ENCODE data around the gene RUNX3.

DNA sequence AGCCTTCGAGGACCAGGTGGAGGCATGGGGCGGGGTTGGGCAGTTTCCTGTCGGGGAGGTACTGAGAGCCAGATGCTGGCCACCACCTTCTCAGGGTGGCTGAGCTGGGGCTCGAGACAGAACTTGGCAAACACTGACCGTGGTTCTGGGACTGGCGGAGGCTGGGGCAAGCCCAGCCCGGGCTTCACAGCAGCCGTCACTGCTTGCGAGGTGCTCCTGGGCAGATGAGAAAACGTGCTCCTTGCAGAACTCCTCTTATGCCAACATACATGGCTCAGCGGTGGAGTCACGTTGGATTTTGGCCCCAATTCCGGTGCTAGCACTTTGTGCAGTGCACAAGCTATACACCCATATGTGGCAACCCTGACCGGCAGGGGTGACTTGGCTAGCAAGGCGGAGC, 69.2 kb downstream of the RUNX3 start:
- TF ChIP-seq, protein P1, sequence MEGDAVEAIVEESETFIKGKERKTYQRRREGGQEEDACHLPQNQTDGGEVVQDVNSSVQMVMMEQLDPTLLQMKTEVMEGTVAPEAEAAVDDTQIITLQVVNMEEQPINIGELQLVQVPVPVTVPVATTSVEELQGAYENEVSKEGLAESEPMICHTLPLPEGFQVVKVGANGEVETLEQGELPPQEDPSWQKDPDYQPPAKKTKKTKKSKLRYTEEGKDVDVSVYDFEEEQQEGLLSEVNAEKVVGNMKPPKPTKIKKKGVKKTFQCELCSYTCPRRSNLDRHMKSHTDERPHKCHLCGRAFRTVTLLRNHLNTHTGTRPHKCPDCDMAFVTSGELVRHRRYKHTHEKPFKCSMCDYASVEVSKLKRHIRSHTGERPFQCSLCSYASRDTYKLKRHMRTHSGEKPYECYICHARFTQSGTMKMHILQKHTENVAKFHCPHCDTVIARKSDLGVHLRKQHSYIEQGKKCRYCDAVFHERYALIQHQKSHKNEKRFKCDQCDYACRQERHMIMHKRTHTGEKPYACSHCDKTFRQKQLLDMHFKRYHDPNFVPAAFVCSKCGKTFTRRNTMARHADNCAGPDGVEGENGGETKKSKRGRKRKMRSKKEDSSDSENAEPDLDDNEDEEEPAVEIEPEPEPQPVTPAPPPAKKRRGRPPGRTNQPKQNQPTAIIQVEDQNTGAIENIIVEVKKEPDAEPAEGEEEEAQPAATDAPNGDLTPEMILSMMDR (IDR thresholded peaks at IDR 0.05), result no peak
- TF ChIP-seq EZH2 (IDR thresholded peaks at IDR 0.05; ENCODE audit: borderline replicate concordance, insufficient read depth, low read depth, low read length, poor library complexity, severe bottlenecking), result no peak
